Measurements from ENCODE around the gene HSD11B2.
A peak's percentile ranks its signal among the peaks of the same experiment; 100 is the strongest.

HSD11B2 gene

DNA sequence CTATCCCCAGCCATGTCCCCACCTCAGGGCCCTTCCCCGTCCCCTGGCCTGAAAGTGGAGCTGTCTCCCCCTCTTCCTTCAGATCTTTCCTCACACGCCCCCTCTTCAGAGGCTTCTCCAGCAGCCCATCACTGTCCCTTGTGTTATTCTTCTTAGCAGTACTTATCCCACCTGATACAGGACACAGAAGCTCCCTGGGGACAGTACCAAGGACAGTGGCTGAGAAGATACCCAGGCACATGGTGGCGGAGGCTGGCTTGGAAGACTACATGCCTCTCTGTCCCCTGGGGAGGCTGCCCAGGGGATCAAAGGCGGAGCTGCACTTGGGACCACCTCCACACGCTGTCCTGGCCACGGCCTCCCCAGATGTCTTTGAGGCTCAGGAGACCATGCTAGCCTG is 23.9 kb downstream of the HSD11B2 start:
- Histone ChIP-seq H2AFZ (ENCODE audit: low read depth, low read length) (no peak overlapping the region), H3K27ac (ENCODE audit: low read length) (no peak overlapping the region), H3K27me3 (ENCODE audit: insufficient read depth, low read length, poor library complexity) (no peaks in the 10 kb centered on the region), H3K9me3 (ENCODE audit: insufficient read depth, low read length, severe bottlenecking) (no peaks in the 10 kb centered on the region), H3K9ac (ENCODE audit: low read depth, low read length) (no peak overlapping the region), H3K4me2 (ENCODE audit: insufficient read depth, low read length) (no peak overlapping the region), H3K4me3 (ENCODE audit: low read depth in 1 of 2, low read length in 2 of 2) (no peak overlapping the region), H3K4me1 (ENCODE audit: insufficient read depth, low read length) (no peaks in the 10 kb centered on the region), H4K20me1 (ENCODE audit: insufficient read depth, low read length) (peaks cover 52% of the 10 kb centered on the region), H3K79me2 (ENCODE audit: insufficient read depth, low read length) (0 out of 2 replicates have a peak, but pooled peaks cover 2% of the 10 kb centered on the region), H3K36me3 (ENCODE audit: insufficient read depth, low read length) (peaks cover 24% of the 10 kb centered on the region; the same call in 1 of the 2 replicates)
- ATAC-seq (ENCODE audit: insufficient read depth, low read depth) (no peak), DNase-seq (no peak)
- no peak for TF ChIP-seq EZH2 (IDR thresholded peaks at IDR 0.05; ENCODE audit: borderline replicate concordance, low read depth, low read length, severe bottlenecking)
- TF ChIP-seq, protein P1, sequence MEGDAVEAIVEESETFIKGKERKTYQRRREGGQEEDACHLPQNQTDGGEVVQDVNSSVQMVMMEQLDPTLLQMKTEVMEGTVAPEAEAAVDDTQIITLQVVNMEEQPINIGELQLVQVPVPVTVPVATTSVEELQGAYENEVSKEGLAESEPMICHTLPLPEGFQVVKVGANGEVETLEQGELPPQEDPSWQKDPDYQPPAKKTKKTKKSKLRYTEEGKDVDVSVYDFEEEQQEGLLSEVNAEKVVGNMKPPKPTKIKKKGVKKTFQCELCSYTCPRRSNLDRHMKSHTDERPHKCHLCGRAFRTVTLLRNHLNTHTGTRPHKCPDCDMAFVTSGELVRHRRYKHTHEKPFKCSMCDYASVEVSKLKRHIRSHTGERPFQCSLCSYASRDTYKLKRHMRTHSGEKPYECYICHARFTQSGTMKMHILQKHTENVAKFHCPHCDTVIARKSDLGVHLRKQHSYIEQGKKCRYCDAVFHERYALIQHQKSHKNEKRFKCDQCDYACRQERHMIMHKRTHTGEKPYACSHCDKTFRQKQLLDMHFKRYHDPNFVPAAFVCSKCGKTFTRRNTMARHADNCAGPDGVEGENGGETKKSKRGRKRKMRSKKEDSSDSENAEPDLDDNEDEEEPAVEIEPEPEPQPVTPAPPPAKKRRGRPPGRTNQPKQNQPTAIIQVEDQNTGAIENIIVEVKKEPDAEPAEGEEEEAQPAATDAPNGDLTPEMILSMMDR (IDR thresholded peaks at IDR 0.05; ENCODE audit: borderline replicate concordance, extremely low read depth, low read length, poor library complexity, severe bottlenecking), result no peak

DNA sequence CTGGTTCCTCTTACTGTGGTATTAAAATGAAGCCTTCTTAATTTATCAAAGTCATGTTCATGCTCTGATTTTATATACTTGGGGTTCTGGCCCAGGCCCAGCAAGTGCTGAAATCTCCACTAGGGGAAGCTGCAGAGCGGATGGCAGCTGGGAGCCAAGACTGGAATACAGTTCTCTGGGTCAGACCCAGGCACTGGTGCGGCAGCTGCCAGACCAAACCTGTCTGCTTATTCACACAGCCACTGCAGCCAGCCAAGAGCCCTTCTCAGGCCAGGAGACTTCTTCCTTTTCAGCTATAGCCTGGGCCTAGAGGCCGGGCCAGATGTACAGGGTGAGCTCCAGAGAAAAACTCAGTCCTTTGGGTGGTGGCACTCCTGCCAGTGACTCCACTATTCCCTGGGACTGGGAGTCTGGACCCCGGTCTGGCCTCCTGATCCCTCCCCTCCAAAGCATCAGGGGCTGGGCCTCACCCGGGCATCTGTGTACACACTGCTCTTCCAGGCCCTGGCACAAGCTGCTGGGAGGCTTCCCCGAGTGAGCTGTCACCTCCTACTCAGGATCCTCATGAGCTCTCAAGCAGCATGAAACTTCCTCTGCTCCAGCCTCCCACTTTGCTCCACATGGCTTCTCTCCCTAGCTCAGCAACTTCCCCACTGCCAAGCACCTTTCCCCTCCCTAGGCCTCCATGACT is 25.6 kb downstream of the HSD11B2 start:
- peaks cover 61% of the 10 kb centered on the region for H4K20me1 ChIP-seq (ENCODE audit: insufficient read depth, low read length)
- TF ChIP-seq EZH2 (IDR thresholded peaks at IDR 0.05; ENCODE audit: borderline replicate concordance, low read depth, low read length, severe bottlenecking), result no peak
- TF ChIP-seq, protein P1 (IDR thresholded peaks at IDR 0.05; ENCODE audit: borderline replicate concordance, extremely low read depth, low read length, poor library complexity, severe bottlenecking), result peak; percentile 26

DNA sequence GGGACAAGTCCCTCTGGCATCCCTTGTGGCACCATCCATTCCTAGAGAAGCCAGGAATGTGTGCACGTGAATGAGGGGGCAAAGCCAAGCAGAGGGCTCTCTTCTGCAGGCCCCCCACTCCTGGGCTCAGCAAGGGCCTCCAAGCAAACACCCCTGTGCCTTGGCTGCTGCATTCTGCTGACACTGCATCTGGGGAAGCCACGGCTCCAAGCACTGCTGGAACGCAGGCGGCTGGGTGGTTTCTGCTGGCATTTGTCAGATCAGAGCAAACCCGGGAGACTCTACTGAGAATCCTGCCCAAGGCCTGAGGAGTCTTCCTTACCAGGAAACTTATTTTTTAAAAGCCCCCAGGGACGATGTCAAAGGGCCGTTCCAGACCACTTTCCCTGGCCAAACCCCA is 26.7 kb downstream of the HSD11B2 start:
- H3K4me3 ChIP-seq (ENCODE audit: low read depth in 1 of 2, low read length in 2 of 2), result no peak overlapping the region
- no peak for ATAC-seq (ENCODE audit: insufficient read depth, low read depth)
- DNase-seq, result no peak
- H3K36me3 ChIP-seq (ENCODE audit: insufficient read depth, low read length), result peaks cover 9% of the 10 kb centered on the region; the same call in 1 of the 2 replicates
- no peak overlapping the region for H2AFZ ChIP-seq (ENCODE audit: low read depth, low read length)
- no peak overlapping the region for H3K9ac ChIP-seq (ENCODE audit: low read depth, low read length)
- no peak overlapping the region for H3K27ac ChIP-seq (ENCODE audit: low read length)
- no peaks in the 10 kb centered on the region for H3K4me1 ChIP-seq (ENCODE audit: insufficient read depth, low read length)
- no peaks in the 10 kb centered on the region for H3K9me3 ChIP-seq (ENCODE audit: insufficient read depth, low read length, severe bottlenecking)
- 0 out of 2 replicates have a peak, but pooled peaks cover 8% of the 10 kb centered on the region for H3K79me2 ChIP-seq (ENCODE audit: insufficient read depth, low read length)
- peaks cover 62% of the 10 kb centered on the region for H4K20me1 ChIP-seq (ENCODE audit: insufficient read depth, low read length)
- H3K27me3 ChIP-seq (ENCODE audit: insufficient read depth, low read length, poor library complexity), result no peaks in the 10 kb centered on the region
- H3K4me2 ChIP-seq (ENCODE audit: insufficient read depth, low read length), result no peak overlapping the region
- TF ChIP-seq, protein P1 (IDR thresholded peaks at IDR 0.05; ENCODE audit: borderline replicate concordance, extremely low read depth, low read length, poor library complexity, severe bottlenecking), result no peak
- no peak for TF ChIP-seq EZH2 (IDR thresholded peaks at IDR 0.05; ENCODE audit: borderline replicate concordance, low read depth, low read length, severe bottlenecking)

More for the DNA sequence above, 25.6 kb downstream of the HSD11B2 start:
- Histone ChIP-seq H3K4me1 (ENCODE audit: insufficient read depth, low read length) (no peaks in the 10 kb centered on the region), H3K36me3 (ENCODE audit: insufficient read depth, low read length) (peaks cover 17% of the 10 kb centered on the region; the same call in 1 of the 2 replicates), H3K79me2 (ENCODE audit: insufficient read depth, low read length) (0 out of 2 replicates have a peak, but pooled peaks cover 2% of the 10 kb centered on the region), H3K27me3 (ENCODE audit: insufficient read depth, low read length, poor library complexity) (no peaks in the 10 kb centered on the region), H3K9me3 (ENCODE audit: insufficient read depth, low read length, severe bottlenecking) (no peaks in the 10 kb centered on the region), H3K4me3 (ENCODE audit: low read depth in 1 of 2, low read length in 2 of 2) (no peak overlapping the region), H2AFZ (ENCODE audit: low read depth, low read length) (no peak overlapping the region), H3K9ac (ENCODE audit: low read depth, low read length) (no peak overlapping the region), H3K4me2 (ENCODE audit: insufficient read depth, low read length) (no peak overlapping the region), H3K27ac (ENCODE audit: low read length) (no peak overlapping the region)
- no peak for DNase-seq
- no peak for ATAC-seq (ENCODE audit: insufficient read depth, low read depth)

Measured in DND-41 (cell line).